Esophagus (tissue), 2 donors: ENCODE results near the gene PRSS2. TPM values are rescaled to one million over a fixed set of nuclear protein-coding genes. Genes with fewer than 3 reads are reported as not detected.
"Not testable (repeated sequence)": the region's sequence is repeated elsewhere in the genome, so short reads cannot be mapped to it uniquely, and the experiment has no call there.

Experiments
- H3K27ac ChIP-seq, 2 donors: one replicate each; pipeline ENCODE4 v1.5.1; 2013; ENCODE audit warnings: low read depth in 2 of 2, mild to moderate bottlenecking in 2 of 2, inconsistent platforms in 1 of 2, low read length in 1 of 2, moderate library complexity in 1 of 2
- H3K27me3 ChIP-seq, 2 donors: one replicate each; pipeline ENCODE4 v1.6.1; 2013; ENCODE audit warnings: low read length in 2 of 2, control low read depth in 1 of 2, mild to moderate bottlenecking in 1 of 2; ENCODE audit not compliant: insufficient read depth in 2 of 2, control insufficient read depth in 1 of 2
- H3K36me3 ChIP-seq, 2 donors: one replicate each; pipeline ENCODE4 v1.6.1; 2013; ENCODE audit warnings: low read length in 1 of 2; ENCODE audit not compliant: control insufficient read depth in 2 of 2, insufficient read depth in 2 of 2
- H3K4me1 ChIP-seq, 2 donors: one replicate each; pipeline ENCODE4 v1.6.1; 2013; ENCODE audit warnings: low read length in 1 of 2; ENCODE audit not compliant: control insufficient read depth in 2 of 2, insufficient read depth in 2 of 2
- H3K4me3 ChIP-seq, 2 donors: one replicate each; pipeline ENCODE4 v1.5.1; 2013; ENCODE audit warnings: low read length in 2 of 2, mild to moderate bottlenecking in 2 of 2, low read depth in 1 of 2, moderate library complexity in 1 of 2
- H3K9me3 ChIP-seq, 2 donors: one replicate each; pipeline ENCODE4 v1.6.1; 2013; ENCODE audit warnings: mild to moderate bottlenecking in 2 of 2, low read depth in 1 of 2, low read length in 1 of 2, moderate library complexity in 1 of 2; ENCODE audit not compliant: control insufficient read depth in 2 of 2, insufficient read depth in 1 of 2
- WGBS, 2 donors: extraction: QIAGEN DNeasy Blood & Tissue Kit; methylation state at CpG; one replicate each; pipeline ENCODE4 v1.1.7; 2013; 5-methylcytosine and 5-hydroxymethylcytosine counted together
- polyA plus RNA-seq, 2 donors: library from polyadenylated mRNA; stranded (reverse); fragments of 200-250 nt; gene quantifications; one replicate each; pipeline ENCODE4 v1.2.3, GENCODE V29; 2013
- donor health status: healthy with polysubstance abuse.
- donor health status: Bipolar disorder and iron deficiency.

PRSS2 gene
- polyA plus RNA-seq, 2 donors: 0.61 to 3.3 TPM

- H3K9me3 ChIP-seq: no peaks in the 10 kb centered on the region
- H3K27me3 ChIP-seq: no peaks in the 10 kb centered on the region
- H3K36me3 ChIP-seq: no peaks in the 10 kb centered on the region
- 81 to 85% methylated on average over 3 of the region's 3 CpGs for WGBS, 2 donors
- no peak overlapping the region for H3K4me3 ChIP-seq
- peaks cover 0 to 2% of the 10 kb centered on the region in 2 donors for H3K4me1 ChIP-seq
- H3K27ac ChIP-seq: no peak overlapping the region
Measured at GRCh38 chr7:142746264-142746663, 24.5 kb upstream of the PRSS2 start.

GRCh38 chr7:142748410-142748809 is 22.4 kb upstream of the PRSS2 start:
- H3K4me1 ChIP-seq, H3K9me3 ChIP-seq, H3K36me3 ChIP-seq, H3K27ac ChIP-seq, H3K27me3 ChIP-seq, H3K4me3 ChIP-seq: not testable (repeated sequence)
- WGBS, 2 donors: 81 to 89% methylated on average over 2 of the region's 2 CpGs

- no peaks in the 10 kb centered on the region for H3K9me3 ChIP-seq
- no peaks in the 10 kb centered on the region for H3K36me3 ChIP-seq
- 53 to 55% methylated on average over 11 of the region's 11 CpGs for WGBS, 2 donors
- no peak within 1 kb of the TSS for H3K27ac ChIP-seq
- peaks cover 0 to 2% of the 10 kb centered on the region in 2 donors for H3K4me1 ChIP-seq
- no peak within 1 kb of the TSS for H3K4me3 ChIP-seq
- no peaks in the 10 kb centered on the region for H3K27me3 ChIP-seq
Measured at GRCh38 chr7:142749218-142749993, 21.4 kb upstream of the PRSS2 start, which contains the start of gene PRSS1. Gene PRSS1, plus strand, starts transcription at chr7:142749472. Its CDS starts 13 bp downstream, at chr7:142749485.

- Histone ChIP-seq H3K4me3 (no peak overlapping the region), H3K9me3 (no peaks in the 10 kb centered on the region), H3K27me3 (no peaks in the 10 kb centered on the region), H3K4me1 (peaks cover 0 to 2% of the 10 kb centered on the region in 2 donors), H3K36me3 (no peaks in the 10 kb centered on the region), H3K27ac (no peak overlapping the region)
- WGBS, 2 donors: 65 to 74% methylated on average over 9 of the region's 9 CpGs
Measured at GRCh38 chr7:142750321-142750938, 20.3 kb upstream of the PRSS2 start.

- H3K27ac ChIP-seq, H3K36me3 ChIP-seq, H3K27me3 ChIP-seq, H3K4me1 ChIP-seq, H3K9me3 ChIP-seq, H3K4me3 ChIP-seq: not testable (repeated sequence)
- 83 to 91% methylated on average over 14 of the region's 14 CpGs for WGBS, 2 donors
Measured at GRCh38 chr7:142751526-142752175, 19.1 kb upstream of the PRSS2 start.

- H3K9me3 ChIP-seq: no peaks in the 10 kb centered on the region
- H3K27ac ChIP-seq: no peak overlapping the region
- H3K36me3 ChIP-seq: no peaks in the 10 kb centered on the region
- peaks cover 0 to 2% of the 10 kb centered on the region in 2 donors for H3K4me1 ChIP-seq
- H3K4me3 ChIP-seq: no peak overlapping the region
- 62 to 63% methylated on average over 3 of the region's 3 CpGs for WGBS, 2 donors
- H3K27me3 ChIP-seq: no peaks in the 10 kb centered on the region
Measured at GRCh38 chr7:142752376-142753225, 18.2 kb upstream of the PRSS2 start.

GRCh38 chr7:142753366-142753765 is 17.4 kb upstream of the PRSS2 start:
- H3K27me3 ChIP-seq: no peaks in the 10 kb centered on the region
- no peak overlapping the region for H3K4me3 ChIP-seq
- no peaks in the 10 kb centered on the region for H3K36me3 ChIP-seq
- peaks cover 0 to 2% of the 10 kb centered on the region in 2 donors for H3K4me1 ChIP-seq
- H3K9me3 ChIP-seq: no peaks in the 10 kb centered on the region
- 49 to 77% methylated on average over 8 of the region's 8 CpGs for WGBS, 2 donors
- no peak overlapping the region for H3K27ac ChIP-seq

- WGBS, 2 donors: 50 to 63% methylated on average over 5 of the region's 5 CpGs
- H3K9me3 ChIP-seq, H3K36me3 ChIP-seq, H3K27me3 ChIP-seq, H3K4me3 ChIP-seq, H3K27ac ChIP-seq, H3K4me1 ChIP-seq: not testable (repeated sequence)
Measured at GRCh38 chr7:142753925-142754491, 16.8 kb upstream of the PRSS2 start.
